ENCODE data around the gene GAK.
"Not testable (repeated sequence)": the region's sequence is repeated elsewhere in the genome, so short reads cannot be mapped to it uniquely, and the experiment has no call there.

Gene GAK

GRCh38 chr4:951594-952468 is 19.7 kb upstream of the GAK start:
- FAIRE-seq = no peak

DNA sequence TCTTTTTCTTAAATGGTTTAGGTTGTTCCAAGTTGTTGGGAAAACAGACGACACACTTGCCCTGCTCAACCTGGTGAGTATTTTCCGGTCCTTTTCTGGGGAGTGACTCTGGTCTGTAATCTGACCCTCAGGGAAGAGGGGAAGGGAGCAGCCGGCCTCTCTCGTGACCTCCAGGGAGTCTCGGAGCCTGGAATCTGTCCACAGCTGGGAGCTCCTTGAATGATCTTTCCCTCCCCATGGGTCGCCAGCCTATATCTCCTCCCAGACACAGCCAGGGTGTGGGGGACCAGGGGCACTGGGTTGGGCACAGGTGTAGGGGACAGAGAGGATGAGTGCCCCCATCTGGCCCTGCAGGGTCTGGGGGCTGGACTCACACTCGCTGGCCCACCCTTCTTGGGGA is 19.1 kb upstream of the GAK start:
- no peak for FAIRE-seq

DNA sequence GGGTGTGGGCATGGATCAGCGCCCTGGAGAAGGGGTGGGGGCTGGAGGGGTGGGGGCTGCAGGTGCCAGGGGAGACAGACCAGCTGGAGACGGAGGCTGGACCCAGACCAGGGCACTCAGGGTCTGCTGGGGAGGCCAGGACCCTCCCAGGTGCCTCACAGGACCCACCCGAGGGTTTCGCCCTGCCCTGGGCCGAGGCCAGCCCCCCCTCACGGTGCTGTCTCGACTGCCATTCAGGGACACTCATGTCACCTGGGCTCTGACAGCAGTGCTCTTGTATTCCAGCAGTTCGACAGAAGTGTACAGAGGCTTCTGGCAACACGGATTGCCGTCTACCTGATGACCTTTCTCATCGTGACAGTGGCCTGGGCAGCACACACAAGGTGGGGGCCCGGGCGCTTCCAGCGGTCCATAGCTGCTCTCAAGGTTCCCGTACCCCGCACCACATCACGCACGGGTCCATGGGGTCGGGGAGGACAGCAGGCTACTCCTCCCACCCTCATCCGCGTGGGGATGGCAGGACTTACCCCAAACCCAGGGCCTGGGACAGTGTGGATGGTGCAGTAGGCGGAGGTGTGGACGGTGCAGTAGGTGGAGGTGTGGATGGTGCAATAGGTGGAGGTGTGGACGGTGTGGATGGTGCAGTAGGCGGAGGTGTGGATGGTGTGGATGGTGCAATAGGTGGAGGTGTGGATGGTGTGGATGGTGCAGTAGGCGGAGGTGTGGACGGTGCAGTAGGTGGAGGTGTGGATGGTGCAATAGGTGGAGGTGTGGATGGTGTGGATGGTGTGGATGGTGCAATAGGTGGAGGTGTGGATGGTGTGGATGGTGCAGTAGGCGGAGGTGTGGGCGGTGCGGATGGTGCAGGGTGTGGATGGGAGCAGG is 18.3 kb upstream of the GAK start:
- no peak for FAIRE-seq

- no peak for FAIRE-seq
Measured at GRCh38 chr4:949656-950055, 17.5 kb upstream of the GAK start.

- FAIRE-seq = no peak
Measured at GRCh38 chr4:948936-949300, 16.8 kb upstream of the GAK start.

GRCh38 chr4:948101-948935 is 16.2 kb upstream of the GAK start:
- no peak for FAIRE-seq

- FAIRE-seq = no peak
Measured at GRCh38 chr4:947491-947971, 15.4 kb upstream of the GAK start.

DNA sequence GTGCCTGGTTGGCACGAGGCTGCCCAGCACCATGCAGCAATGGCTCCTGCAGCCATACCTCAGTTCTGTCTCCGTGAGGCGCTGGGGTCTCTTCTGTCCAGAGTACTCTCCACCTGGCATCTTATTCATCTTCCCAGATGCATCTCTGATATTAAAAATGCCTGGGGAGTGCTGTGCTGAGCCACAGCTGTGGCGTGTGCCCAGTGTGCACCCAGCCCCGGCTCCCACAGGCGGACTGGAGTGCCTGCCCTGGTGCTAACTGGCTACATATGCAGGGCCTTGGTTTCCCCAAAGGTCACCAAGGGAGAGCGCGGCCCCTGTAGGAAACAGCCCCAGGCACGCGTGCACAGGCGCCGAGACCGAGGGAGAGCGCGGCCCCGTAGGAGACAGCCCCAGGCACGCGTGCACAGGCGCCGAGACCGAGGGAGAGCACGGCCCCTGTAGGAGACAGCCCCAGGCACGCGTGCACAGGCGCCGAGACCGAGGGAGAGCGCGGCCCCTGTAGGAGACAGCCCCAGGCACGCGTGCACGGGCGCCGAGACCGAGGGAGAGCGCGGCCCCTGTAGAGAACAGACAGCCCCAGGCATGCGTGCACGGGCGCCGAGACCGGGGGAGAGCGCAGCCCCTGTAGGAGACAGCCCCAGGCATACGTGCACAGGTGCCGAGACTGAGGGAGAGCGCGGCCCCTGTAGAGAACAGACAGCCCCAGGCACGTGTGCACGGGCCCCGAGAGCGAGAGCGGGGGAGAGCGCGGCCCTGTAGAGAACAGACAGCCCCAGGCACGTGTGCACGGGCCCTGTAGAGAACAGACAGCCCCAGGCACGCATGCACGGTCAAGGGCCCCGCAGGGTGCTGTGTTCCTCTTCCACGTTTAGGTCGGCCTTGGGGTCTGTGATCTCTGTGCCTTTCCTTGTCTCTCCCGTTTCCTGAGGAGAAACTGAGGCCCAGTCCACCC is 14.7 kb upstream of the GAK start:
- FAIRE-seq = no peak

DNA sequence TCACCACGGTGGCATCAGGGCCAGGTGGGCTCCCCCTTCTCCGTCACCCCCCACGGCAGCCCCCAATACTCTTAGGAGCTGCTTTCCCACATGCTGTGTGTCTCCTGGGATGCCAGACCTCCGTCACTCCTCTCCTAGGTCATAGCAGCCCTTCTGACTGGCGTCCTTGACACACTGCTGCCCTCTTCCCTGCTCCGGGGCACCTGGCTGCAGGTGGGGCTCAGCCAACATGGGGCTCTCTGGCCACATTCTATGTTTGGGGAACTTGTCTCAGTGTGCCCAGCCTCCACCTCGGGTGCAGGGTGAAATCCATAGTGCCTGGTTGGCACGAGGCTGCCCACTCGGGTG is 14.0 kb upstream of the GAK start:
- no peak for FAIRE-seq

- FAIRE-seq = no peak
Measured at GRCh38 chr4:945274-946102, 13.4 kb upstream of the GAK start.

- not testable (repeated sequence) for FAIRE-seq
Measured at GRCh38 chr4:939508-939907, 7.4 kb upstream of the GAK start.

GRCh38 chr4:932713-933070 is 576 bp upstream of the GAK start:
- FAIRE-seq = no peak

DNA sequence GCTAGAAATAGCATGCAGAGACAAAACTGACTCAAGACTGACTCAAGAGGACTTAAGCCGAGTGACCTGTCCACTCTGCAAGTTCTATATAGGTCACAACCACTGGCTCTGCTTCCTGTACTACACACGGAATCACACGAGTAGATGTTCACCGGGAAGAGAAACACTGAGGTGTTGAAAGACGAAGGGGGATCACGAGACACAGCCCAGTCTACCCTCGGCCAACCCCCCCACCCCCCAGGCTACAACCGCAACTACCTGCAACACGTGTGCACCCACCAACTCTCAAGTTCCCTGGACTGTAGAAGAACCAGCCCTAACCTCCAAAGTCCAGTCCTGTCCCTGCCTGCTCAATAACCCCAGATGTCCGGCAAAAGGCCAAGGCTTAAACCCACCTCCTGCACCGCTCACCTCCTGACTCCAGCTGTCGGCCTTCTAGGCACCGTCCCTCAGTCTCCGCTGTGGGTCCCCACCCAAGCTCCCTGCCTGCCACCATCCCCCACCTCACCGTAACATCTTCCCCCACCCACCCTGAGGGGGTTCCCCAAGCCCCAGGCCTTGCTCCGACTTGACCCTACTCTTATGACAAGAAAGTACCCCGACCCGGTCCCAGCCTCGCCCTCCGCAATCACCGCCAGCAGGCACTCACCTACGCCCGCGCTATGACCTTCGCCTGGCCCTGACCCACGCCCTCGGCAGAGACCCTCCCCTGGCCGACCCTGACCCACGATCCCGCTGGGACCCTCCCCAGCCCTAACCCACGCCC is 739 bp downstream of the GAK start:
- no peak for FAIRE-seq

DNA sequence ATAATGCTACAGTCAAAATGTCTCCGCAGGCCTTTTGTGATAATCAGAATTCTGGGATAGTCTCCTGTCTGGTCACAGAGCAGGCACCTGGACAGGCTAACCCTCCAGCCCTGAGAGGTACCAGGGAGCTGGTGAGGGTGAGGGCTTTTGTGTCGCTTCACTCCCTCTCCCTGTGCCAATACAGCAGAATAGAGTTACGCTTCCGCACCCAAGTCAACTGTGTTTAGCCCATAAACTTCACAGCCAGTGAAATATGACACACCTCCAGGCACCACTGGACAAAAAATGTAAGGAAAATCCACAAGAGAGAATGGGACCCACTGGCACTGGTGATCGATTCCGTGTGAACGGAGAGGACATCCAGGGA is 1.3 kb downstream of the GAK start:
- no peak for FAIRE-seq

- no peak for FAIRE-seq
Measured at GRCh38 chr4:930028-930551, 2.0 kb downstream of the GAK start.

- no peak for FAIRE-seq
Measured at GRCh38 chr4:929096-929765, 2.9 kb downstream of the GAK start.

DNA sequence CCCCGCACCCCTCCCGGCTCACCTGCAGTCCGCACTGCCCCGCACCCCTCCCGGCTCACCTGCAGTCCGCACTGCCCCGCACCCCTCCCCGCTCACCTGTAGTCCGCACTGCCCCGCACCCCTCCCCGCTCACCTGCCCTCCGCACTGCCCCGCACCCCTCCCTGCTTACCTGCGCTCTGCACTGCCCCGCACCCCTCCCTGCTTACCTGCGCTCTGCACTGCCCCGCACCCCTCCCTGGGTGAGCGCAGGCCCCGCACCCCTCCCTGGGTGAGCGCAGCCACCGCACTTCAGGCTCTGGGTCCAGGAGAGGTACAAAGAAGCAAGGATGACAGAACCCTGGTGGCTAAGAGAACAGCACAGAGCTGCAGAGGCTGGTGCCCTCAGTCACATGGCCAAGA is 4.5 kb downstream of the GAK start:
- FAIRE-seq = not testable (repeated sequence)

GRCh38 chr4:926538-926937 is 5.6 kb downstream of the GAK start:
- no peak for FAIRE-seq

- FAIRE-seq = no peak
Measured at GRCh38 chr4:925771-926500, 6.2 kb downstream of the GAK start.
